Daoy (cell line): Measurements from ENCODE around the gene PRR20B. TPM values are rescaled to one million over a fixed set of nuclear protein-coding genes. Genes with fewer than 3 reads are reported as not detected.
"Not testable (repeated sequence)": the region's sequence is repeated elsewhere in the genome, so short reads cannot be mapped to it uniquely, and the experiment has no call there.

ENCODE experiments used
- DNase-seq: peaks from one replicate; pipeline ENCODE4 v3.0.0-alpha.2; 2015; ENCODE audit warnings: low read depth
- total RNA-seq: library from RNA; depleted of rRNA; stranded (reverse); fragments of >200 nt; shearing (Covaris generic); gene quantifications from 2 replicates; pipeline ENCODE4 v1.2.3, GENCODE V29; 2014; rRNA removed

PRR20B gene
- not detected in 2 replicates for total RNA-seq

DNA sequence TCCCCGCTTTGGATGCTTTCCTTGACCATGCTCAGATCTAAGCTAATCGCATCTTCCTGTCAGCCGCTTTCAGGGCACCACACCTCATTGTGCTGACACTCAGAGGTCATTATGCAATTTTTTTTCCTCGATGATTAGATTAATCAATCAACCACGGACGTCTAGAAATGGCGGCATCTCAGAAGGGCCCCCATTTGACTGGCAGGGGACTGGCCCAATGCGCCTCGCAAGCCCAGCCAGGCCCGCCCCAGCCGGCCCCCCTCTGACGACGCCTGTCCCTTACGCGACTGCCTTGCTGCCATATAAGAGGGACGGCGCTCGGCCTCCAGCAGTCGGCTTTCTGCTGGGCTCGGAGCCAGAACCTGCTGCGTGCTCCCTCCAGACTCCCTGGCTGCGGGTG is at the start of gene PRR20B:
Gene PRR20B, plus strand, starts transcription at position 301 of the 400 bp plus-strand sequence. CDS start 387 bp downstream, outside the sequence.
- not testable (repeated sequence) for DNase-seq

DNA sequence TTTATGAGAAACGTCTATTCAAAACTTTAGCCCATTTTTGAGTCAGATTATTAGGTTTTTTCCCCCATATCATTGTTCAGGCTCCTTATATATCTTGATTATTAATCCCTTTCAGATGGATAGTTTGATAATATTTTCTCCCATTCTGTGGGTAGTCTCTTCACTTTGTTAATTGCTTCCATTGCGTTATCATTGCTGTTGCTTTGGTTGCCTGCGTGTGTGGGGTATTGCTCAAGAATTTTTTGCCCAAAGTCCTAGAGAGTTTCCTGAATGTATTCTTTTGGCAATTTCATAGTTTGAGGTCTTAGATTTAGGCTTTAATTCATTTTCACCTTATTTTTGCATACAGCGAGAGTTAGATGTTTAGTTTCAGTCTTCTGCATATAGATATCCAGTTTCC is 32.3 kb upstream of the PRR20B start:
- no peak for DNase-seq

DNA sequence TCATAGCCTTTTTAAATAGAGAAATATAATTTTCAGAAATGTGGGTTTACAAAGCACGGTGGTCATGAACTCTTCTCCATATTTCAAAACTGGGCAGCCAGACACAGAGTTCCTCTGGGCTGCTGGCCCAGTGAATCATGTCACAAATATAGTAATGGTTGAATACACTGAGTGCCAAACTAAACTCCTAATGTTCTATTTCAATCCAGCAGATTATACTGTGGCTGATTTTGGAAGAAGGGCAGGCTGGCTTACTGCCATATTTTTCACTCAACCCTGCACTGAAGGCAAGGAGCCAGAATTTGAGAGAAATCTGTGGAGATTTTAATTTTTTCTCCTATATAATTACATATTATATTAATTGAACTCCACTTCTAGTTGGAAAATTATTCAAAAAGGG is 23.6 kb upstream of the PRR20B start:
- no peak for DNase-seq

DNA sequence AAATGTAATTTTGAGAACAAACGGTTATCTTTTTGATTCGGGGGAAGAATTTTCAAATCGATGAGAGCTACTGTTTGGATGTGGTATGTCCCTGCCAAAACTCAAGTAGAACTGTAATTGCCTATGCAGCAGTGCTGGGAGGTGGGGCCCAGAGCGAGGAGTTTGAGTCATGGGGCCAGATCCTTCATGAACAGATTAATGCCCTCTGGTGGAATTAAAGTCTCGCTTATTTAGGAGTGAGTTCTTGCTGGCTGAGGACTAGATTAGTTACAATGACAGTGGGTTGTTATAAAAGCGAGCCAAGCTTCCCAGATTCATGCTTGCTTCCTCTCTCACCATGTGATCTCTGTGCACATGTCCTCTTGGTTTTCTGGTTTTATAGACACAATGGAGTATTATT is 18.4 kb upstream of the PRR20B start:
- DNase-seq: no peak

DNA sequence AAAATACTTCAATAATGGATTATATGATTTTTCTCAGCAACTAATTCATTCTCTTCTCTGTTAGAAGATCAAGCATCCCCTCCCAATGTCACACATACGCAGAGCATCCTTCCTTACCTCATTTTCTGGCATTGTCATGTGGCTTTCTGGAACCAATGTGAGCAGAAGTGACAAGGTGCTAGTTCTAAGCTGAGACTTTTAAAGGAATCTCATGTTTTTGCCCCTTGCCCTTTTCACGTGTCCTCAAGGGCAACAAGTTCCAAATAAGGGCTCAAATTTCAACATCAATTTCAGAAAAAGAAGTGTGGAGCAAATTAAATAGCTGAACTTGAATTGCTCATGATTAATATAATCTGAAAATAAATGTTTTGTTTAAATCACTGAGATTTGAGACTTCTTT is 11.2 kb upstream of the PRR20B start:
- DNase-seq: no peak

DNA sequence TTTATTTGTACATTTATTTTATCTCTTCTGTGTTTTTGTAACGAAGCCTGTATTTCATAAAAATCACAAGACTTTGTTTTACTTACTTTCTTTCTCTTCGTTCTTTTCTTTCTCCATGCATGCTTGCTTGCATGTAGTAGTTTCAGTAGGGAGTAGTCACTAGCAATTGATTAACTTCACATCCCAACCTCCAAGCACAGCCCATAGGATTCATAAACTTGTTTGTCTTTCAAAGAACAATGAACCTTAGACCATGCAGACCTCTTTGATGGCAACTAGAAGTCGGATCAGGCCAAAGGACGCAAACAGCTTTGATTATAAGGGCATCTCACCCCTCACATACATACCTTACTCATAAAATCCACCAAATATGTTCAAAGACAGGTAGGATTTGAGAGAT is 9.7 kb upstream of the PRR20B start:
- no peak for DNase-seq

DNA sequence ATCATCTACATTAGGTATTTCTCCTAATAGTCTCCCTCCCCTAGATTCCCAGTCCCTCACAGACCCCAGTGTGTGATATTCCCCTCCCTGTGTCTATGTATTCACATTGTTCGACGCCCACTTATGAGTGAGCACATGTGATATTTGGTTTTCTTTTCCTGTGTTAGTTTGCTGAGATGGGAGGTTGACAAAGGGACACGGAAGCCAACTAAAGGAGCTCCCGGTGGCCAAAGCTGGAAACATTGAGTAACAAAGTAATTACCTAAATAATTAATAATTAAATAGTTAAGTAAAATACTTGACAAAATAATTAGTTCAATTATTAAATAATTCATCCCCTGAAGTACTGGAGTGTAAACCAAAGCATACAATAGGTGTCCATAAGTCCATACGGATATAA is 8.3 kb upstream of the PRR20B start:
- DNase-seq: no peak

DNA sequence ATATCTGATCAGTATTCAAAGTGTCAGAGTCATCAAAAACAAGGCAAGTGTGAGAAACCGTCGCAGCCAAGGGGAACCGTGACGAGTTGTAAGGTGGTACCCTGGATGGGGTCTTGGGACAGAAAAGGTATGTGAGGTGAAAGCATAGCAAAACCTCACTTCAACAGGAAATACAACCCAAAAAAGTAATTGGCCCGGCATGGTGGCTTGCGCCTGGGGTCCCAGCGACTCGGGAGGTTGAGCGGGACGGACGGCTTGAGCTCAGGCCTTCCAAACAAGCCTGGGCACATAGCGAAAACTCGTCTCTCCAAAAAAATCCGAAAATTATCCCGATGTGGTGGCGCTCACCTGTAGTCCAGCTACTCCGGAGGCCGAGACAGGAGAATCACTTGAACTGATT is 7.5 kb upstream of the PRR20B start:
- DNase-seq: not testable (repeated sequence)

DNA sequence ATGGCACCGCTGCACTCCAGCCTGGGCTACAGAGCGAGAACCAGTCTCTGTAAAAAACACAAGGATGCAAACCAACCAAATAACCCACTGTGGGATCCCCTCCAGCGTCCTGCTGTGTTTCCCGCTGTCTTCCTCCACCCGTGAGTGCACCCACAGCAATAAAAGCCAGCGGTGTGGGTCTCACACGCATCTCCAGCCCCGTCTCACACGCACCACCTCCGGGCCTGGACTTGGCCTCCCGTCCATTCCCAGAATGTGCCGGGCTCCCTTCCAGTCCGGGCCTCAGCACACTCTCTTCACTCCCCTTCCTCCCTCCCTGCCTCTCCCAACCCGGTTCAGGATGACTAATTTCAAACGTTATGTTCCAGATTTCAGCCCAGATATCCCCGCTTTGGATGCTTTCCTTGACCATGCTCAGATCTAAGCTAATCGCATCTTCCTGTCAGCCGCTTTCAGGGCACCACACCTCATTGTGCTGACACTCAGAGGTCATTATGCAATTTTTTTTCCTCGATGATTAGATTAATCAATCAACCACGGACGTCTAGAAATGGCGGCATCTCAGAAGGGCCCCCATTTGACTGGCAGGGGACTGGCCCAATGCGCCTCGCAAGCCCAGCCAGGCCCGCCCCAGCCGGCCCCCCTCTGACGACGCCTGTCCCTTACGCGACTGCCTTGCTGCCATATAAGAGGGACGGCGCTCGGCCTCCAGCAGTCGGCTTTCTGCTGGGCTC is 6.9 kb upstream of the PRR20B start, which contains the start of gene PRR20A:
Gene PRR20A, plus strand, starts transcription at position 684 of the 734 bp plus-strand sequence. CDS start 387 bp downstream, outside the sequence.
- DNase-seq: not testable (repeated sequence)

DNA sequence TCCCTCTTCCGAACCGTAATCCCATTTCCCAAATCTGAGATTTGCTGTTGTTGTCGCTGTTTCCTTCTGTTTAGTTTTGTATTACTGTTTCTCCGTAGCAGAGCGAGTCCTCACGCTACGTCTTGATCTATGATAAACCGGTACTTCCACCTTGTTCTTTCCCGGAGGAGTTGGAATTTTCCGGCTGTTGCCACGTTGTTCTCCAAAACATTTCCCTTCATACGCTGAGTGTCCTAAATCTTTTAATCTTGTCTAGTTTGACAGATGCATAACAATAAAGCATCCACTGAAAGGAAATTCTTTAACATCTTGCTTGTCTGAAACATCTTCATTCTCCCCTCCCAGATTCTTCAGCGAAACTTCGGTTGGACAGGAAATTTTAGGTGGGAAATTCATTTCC is 818 bp downstream of the PRR20B start:
- not testable (repeated sequence) for DNase-seq

DNA sequence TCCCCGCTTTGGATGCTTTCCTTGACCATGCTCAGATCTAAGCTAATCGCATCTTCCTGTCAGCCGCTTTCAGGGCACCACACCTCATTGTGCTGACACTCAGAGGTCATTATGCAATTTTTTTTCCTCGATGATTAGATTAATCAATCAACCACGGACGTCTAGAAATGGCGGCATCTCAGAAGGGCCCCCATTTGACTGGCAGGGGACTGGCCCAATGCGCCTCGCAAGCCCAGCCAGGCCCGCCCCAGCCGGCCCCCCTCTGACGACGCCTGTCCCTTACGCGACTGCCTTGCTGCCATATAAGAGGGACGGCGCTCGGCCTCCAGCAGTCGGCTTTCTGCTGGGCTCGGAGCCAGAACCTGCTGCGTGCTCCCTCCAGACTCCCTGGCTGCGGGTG is 6.5 kb downstream of the PRR20B start, which contains the start of gene PRR20C:
Gene PRR20C, plus strand, starts transcription at position 301 of the 400 bp plus-strand sequence. CDS start 387 bp downstream, outside the sequence.
- DNase-seq: not testable (repeated sequence)

DNA sequence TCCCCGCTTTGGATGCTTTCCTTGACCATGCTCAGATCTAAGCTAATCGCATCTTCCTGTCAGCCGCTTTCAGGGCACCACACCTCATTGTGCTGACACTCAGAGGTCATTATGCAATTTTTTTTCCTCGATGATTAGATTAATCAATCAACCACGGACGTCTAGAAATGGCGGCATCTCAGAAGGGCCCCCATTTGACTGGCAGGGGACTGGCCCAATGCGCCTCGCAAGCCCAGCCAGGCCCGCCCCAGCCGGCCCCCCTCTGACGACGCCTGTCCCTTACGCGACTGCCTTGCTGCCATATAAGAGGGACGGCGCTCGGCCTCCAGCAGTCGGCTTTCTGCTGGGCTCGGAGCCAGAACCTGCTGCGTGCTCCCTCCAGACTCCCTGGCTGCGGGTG is 13.0 kb downstream of the PRR20B start, which contains the start of gene PRR20D:
Gene PRR20D, plus strand, starts transcription at position 301 of the 400 bp plus-strand sequence. CDS start 387 bp downstream, outside the sequence.
- DNase-seq: not testable (repeated sequence)

DNA sequence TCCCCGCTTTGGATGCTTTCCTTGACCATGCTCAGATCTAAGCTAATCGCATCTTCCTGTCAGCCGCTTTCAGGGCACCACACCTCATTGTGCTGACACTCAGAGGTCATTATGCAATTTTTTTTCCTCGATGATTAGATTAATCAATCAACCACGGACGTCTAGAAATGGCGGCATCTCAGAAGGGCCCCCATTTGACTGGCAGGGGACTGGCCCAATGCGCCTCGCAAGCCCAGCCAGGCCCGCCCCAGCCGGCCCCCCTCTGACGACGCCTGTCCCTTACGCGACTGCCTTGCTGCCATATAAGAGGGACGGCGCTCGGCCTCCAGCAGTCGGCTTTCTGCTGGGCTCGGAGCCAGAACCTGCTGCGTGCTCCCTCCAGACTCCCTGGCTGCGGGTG is 19.6 kb downstream of the PRR20B start, which contains the start of gene PRR20E:
Gene PRR20E, plus strand, starts transcription at position 301 of the 400 bp plus-strand sequence. CDS start 387 bp downstream, outside the sequence.
- DNase-seq: not testable (repeated sequence)

DNA sequence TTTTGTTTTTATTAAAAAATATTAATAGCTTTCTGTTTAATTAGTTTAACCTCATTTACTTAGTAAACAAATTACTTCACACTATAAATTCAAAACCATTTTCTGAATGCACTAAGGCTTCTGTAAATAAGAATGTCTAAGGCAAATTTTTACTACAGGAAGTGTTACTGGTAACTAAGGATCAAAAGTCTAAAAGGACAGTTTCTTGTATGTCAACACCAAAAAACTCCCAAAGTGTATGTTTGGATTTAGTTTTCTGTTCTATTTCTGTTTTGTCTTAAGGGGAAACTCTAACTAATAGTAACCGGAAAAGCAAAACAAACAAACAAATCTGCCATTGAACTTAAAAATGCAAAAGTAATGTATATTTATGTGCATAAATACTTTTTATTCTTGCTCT is 44.4 kb downstream of the PRR20B start:
- DNase-seq: no peak

Other genes starting within 250 kb of the PRR20B start
- not detected in 2 replicates for gene PRR20A, start 6.6 kb upstream of the PRR20B start, total RNA-seq
- gene PRR20C, start 6.6 kb downstream of the PRR20B start, total RNA-seq: not detected in 2 replicates
- gene PRR20D, start 13.1 kb downstream of the PRR20B start, total RNA-seq: not detected in 2 replicates
- gene PRR20E, start 19.7 kb downstream of the PRR20B start, total RNA-seq: not detected in 2 replicates